ENCODE measurements around the gene TTC3.
"Not testable (repeated sequence)": the region's sequence is repeated elsewhere in the genome, so short reads cannot be mapped to it uniquely, and the experiment has no call there.

Gene TTC3

GRCh38 chr21:37095821-37096220 lies 22.8 kb downstream of the TTC3 start:
- DNase-seq (ENCODE audit: low read depth): no peak

GRCh38 chr21:37098751-37099150 lies 25.7 kb downstream of the TTC3 start:
- DNase-seq (ENCODE audit: low read depth): no peak

- no peak for DNase-seq (ENCODE audit: low read depth)
Observed at GRCh38 chr21:37100316-37100715, 27.3 kb downstream of the TTC3 start.

- no peak for DNase-seq (ENCODE audit: low read depth)
Observed at GRCh38 chr21:37101384-37101783, 28.3 kb downstream of the TTC3 start.

- DNase-seq (ENCODE audit: low read depth): not testable (repeated sequence)
Observed at GRCh38 chr21:37102746-37103145, 29.7 kb downstream of the TTC3 start.

GRCh38 chr21:37106998-37107397 lies 33.9 kb downstream of the TTC3 start:
- no peak for DNase-seq (ENCODE audit: low read depth)

GRCh38 chr21:37111029-37111428 lies 38.0 kb downstream of the TTC3 start:
- not testable (repeated sequence) for DNase-seq (ENCODE audit: low read depth)

- DNase-seq (ENCODE audit: low read depth): not testable (repeated sequence)
Observed at GRCh38 chr21:37114301-37114700, 41.2 kb downstream of the TTC3 start.

- not testable (repeated sequence) for DNase-seq (ENCODE audit: low read depth)
Observed at GRCh38 chr21:37116459-37116858, 43.4 kb downstream of the TTC3 start.

GRCh38 chr21:37117204-37117603 lies 44.1 kb downstream of the TTC3 start:
- DNase-seq (ENCODE audit: low read depth): no peak

GRCh38 chr21:37118187-37118826 lies 45.3 kb downstream of the TTC3 start:
- DNase-seq (ENCODE audit: low read depth): no peak

- DNase-seq (ENCODE audit: low read depth): no peak
Observed at GRCh38 chr21:37119421-37120218, 46.6 kb downstream of the TTC3 start.

- no peak for DNase-seq (ENCODE audit: low read depth)
Observed at GRCh38 chr21:37128076-37128475, 55.0 kb downstream of the TTC3 start.

GRCh38 chr21:37130971-37131370 lies 57.9 kb downstream of the TTC3 start:
- no peak for DNase-seq (ENCODE audit: low read depth)

- no peak for DNase-seq (ENCODE audit: low read depth)
Observed at GRCh38 chr21:37136261-37136660, 63.2 kb downstream of the TTC3 start.

GRCh38 chr21:37136744-37137143 lies 63.7 kb downstream of the TTC3 start:
- no peak for DNase-seq (ENCODE audit: low read depth)

- no peak for DNase-seq (ENCODE audit: low read depth)
Observed at GRCh38 chr21:37139154-37139553, 66.1 kb downstream of the TTC3 start.

- DNase-seq (ENCODE audit: low read depth): no peak
Observed at GRCh38 chr21:37139902-37140301, 66.8 kb downstream of the TTC3 start.

- not testable (repeated sequence) for DNase-seq (ENCODE audit: low read depth)
Observed at GRCh38 chr21:37143392-37143791, 70.3 kb downstream of the TTC3 start.

- DNase-seq (ENCODE audit: low read depth): no peak
Observed at GRCh38 chr21:37145635-37146111, 72.6 kb downstream of the TTC3 start.

GRCh38 chr21:37146320-37147235 lies 73.5 kb downstream of the TTC3 start:
- DNase-seq (ENCODE audit: low read depth): no peak

- no peak for DNase-seq (ENCODE audit: low read depth)
Observed at GRCh38 chr21:37149411-37149810, 76.4 kb downstream of the TTC3 start.

Measured in activated T-helper 9 cell treated with anti-CD3 and anti-CD28 coated beads, Interleukin-2, amount 50 U/mL, for 16 hours (primary cell).